Progenitor cell of endocrine pancreas (in vitro differentiated cells): ENCODE data around the gene SCN1B. TPM values are rescaled to one million over a fixed set of nuclear protein-coding genes. Genes with fewer than 3 reads are reported as not detected.

ENCODE experiments used
- DNase-seq: peaks from one replicate; pipeline ENCODE4 v3.0.0; 2021; ENCODE audit warnings: low spot score; ENCODE audit not compliant: unreplicated experiment
- H3K27ac Mint-ChIP-seq: 2 replicates; pipeline ENCODE4 v1.8.0; 2021; ENCODE audit warnings: mild to moderate bottlenecking, moderate library complexity, mixed read lengths
- H3K27me3 Mint-ChIP-seq: 2 replicates; pipeline ENCODE4 v1.8.0; 2021; ENCODE audit warnings: mixed read lengths
- H3K36me3 Mint-ChIP-seq: 2 replicates; pipeline ENCODE4 v1.8.0; 2022; ENCODE audit warnings: mixed read lengths; ENCODE audit not compliant: insufficient read depth
- H3K4me1 Mint-ChIP-seq: 2 replicates; pipeline ENCODE4 v1.8.0; 2021; ENCODE audit warnings: low read depth, mixed read lengths
- H3K4me3 Mint-ChIP-seq: 2 replicates; pipeline ENCODE4 v1.8.0; 2021; ENCODE audit warnings: low read depth, mild to moderate bottlenecking, moderate library complexity, mixed read lengths
- H3K9me3 Mint-ChIP-seq: 2 replicates; pipeline ENCODE4 v1.8.0; 2021; ENCODE audit warnings: low read depth, mixed read lengths
- CTCF ChIP-seq: fragments of 200-600 bp; sonication (generic); IDR thresholded peaks from one replicate; pipeline ENCODE4 v1.5.0; 2021; ENCODE audit warnings: antibody characterized with exemption, mild to moderate bottlenecking; ENCODE audit not compliant: unreplicated experiment
- total RNA-seq: library from RNA; stranded (reverse); gene quantifications from 2 replicates; pipeline ENCODE4 v1.2.1, GENCODE V29; 2021

Gene SCN1B
- total RNA-seq, 1 donor from 2014 or later = 1.7 TPM

DNA sequence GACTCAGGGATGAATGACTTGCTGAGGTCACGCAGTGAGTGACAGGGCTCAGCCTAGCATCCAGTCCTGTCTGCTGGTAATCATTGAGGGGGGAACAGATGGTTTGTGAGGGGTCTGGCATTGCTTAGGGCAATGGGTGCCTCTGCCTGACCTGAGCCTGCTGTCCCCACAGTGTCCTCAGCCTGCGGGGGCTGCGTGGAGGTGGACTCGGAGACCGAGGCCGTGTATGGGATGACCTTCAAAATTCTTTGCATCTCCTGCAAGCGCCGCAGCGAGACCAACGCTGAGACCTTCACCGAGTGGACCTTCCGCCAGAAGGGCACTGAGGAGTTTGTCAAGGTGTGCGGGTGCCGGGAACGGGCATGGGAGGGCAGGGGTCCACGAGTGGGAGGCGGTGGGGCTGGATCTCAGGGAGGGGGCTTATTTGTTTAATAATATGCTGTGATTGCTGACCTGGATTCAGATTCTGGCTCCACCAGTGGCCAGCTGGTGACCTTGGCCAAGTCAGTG, 2.1 kb downstream of the SCN1B start:
- no peak for DNase-seq
- Mint-ChIP-seq H3K27me3 (peaks cover 44% of the 10 kb centered on the region), H3K9me3 (no peaks in the 10 kb centered on the region), H3K27ac (no peak overlapping the region), H3K36me3 (peaks cover 4% of the 10 kb centered on the region), H3K4me1 (peaks cover 6% of the 10 kb centered on the region), H3K4me3 (no peak overlapping the region)
- no peak for TF ChIP-seq CTCF

- Mint-ChIP-seq H3K27me3 (peaks cover 43% of the 10 kb centered on the region), H3K27ac (no peak overlapping the region), H3K4me1 (peaks cover 6% of the 10 kb centered on the region), H3K9me3 (no peaks in the 10 kb centered on the region), H3K36me3 (peaks cover 2% of the 10 kb centered on the region), H3K4me3 (no peak overlapping the region)
- TF ChIP-seq CTCF = no peak
- DNase-seq = no peak
Measured at GRCh38 chr19:35033067-35034004, 3.1 kb downstream of the SCN1B start.

DNA sequence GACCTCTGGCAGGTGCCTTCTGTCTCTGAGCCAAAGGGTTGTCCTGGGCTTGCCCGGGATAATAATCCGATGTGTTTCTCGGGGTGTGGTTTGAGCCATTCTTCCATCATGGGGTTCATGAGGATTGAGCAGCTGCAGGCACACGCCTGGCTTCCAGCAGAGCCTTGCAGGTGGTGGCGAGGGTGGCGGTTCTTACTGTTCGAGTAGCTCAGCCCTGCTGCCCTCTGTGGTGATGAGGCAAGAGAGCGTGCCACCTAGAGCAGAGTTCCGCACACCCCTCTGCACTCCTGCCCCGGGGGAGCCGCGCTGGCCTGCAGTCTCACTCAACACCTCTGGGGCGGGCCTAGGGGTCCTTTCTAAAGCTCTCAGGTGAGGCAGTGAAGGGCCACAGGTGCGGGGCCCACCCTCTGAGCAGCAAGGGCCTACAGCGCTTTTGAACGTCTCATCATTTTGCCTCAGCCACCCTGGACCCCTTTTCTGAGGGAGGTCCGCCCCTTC, 3.8 kb downstream of the SCN1B start:
- Mint-ChIP-seq H3K4me3 (no peak overlapping the region), H3K36me3 (no peaks in the 10 kb centered on the region), H3K4me1 (peaks cover 7% of the 10 kb centered on the region), H3K27me3 (peaks cover 41% of the 10 kb centered on the region), H3K9me3 (no peaks in the 10 kb centered on the region), H3K27ac (no peak overlapping the region)
- no peak for DNase-seq
- TF ChIP-seq CTCF = no peak

DNA sequence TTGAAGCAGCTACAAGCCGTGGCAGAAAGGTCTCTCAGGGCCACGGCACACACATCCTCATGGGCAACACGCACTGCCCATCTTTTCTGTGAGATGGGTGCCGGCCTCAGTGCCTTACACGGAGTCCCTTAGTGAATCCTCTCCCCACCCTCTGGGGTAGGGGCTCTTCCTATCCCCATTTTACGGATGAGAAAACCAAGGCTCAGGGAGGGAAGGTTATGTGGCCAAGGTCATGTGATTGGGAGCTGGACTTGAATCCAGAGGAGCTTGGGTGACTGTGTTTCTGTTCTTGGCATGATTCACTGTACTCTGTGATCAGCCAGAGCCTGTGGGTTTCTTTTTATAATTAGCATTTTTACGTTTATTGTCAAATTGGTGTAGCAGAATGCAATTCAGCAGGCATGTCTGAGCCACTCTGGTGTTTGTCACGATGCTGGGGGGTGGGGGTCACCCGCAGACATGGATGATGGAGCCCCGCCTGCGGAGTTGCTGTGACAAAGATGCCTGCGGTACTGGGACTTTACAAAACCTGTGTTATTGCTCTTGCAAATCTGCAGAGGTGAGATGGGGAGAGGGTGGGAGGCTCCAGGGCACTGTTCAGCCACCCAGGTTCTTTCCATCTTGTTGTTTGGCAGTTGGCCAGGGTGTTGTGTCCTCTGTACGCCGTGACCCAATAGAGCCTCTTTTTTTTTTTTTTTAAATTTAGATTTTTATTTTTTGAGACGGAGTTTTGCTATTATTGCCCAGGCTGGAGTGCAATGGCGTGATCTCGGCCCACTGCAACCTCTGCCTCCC, 4.5 kb downstream of the SCN1B start:
- H3K4me1 Mint-ChIP-seq = peaks cover 8% of the 10 kb centered on the region
- no peak overlapping the region for H3K27ac Mint-ChIP-seq
- no peak for TF ChIP-seq CTCF
- no peaks in the 10 kb centered on the region for H3K9me3 Mint-ChIP-seq
- H3K4me3 Mint-ChIP-seq = no peak overlapping the region
- H3K27me3 Mint-ChIP-seq = peaks cover 36% of the 10 kb centered on the region
- H3K36me3 Mint-ChIP-seq = no peaks in the 10 kb centered on the region
- DNase-seq = no peak
